ENCODE results near the gene ZNF532.
"Not testable (repeated sequence)": the region's sequence is repeated elsewhere in the genome, so short reads cannot be mapped to it uniquely, and the experiment has no call there.

ZNF532 gene

DNA sequence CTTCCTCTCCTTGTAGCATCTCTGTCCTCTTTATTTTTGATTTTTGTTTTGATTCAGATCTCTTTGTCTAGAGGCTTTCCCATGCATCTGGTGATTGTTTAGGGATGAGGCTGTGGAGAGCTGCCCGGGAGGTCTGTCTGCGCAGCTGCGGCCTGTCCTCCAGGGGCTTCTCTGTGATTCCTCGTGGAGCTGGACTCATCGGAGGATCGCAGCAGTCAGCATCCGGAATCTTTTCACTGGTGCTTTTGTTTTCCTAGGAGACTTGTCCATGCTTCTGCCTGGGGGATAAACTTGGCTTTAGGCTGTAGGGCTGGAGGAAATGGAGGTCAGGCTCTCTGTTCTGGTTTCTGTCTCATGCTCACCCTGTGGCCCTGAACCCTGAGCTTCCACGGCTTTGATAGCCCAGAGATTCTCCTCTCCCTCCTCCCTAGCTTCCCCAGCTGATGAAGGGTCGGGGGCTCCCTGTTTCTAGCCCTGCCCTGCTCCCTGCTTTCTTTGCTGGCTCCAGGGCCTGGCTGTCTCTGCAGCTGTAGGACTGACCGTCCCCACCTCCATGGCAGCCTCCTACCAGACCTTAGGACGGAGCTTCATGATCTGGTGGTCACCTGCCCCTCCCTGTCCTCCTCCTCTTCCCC lies 35.5 kb downstream of the ZNF532 start:
- peaks cover 77% of the 10 kb centered on the region for H3K4me1 Mint-ChIP-seq
- H3K9me3 Mint-ChIP-seq, result no peaks in the 10 kb centered on the region
- H3K27ac Mint-ChIP-seq, result peak overlapping the region; percentile 77
- peak overlapping the region; percentile 8 for H3K4me3 Mint-ChIP-seq
- no peaks in the 10 kb centered on the region for H3K27me3 Mint-ChIP-seq
- H3K36me3 Mint-ChIP-seq, result peaks cover 63% of the 10 kb centered on the region
- no peak for ATAC-seq

DNA sequence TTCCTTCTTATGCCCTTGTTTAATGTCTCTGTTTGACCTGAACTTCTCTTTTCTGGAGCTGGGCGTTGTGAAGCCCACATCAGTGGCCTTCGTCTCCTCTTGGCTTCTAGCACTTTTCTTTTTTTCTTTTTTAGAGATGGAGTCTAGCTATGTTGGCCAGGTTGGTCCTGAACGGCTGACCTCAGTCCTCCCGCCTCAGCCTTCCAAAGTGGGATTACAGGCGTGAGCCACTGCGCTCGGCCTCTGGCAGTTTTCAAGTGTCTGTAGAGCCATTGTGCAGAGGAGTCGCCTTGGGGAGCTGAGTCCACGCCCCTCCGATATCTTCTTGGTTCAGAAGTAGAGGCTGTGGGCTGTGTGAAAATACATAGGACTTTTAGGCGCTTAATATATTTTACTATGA lies 36.5 kb downstream of the ZNF532 start:
- no peaks in the 10 kb centered on the region for H3K27me3 Mint-ChIP-seq
- no peaks in the 10 kb centered on the region for H3K9me3 Mint-ChIP-seq
- peak overlapping the region; percentile 20 for H3K4me3 Mint-ChIP-seq
- peaks cover 72% of the 10 kb centered on the region for H3K4me1 Mint-ChIP-seq
- H3K36me3 Mint-ChIP-seq, result peaks cover 66% of the 10 kb centered on the region
- peak overlapping the region; percentile 77 for H3K27ac Mint-ChIP-seq
- ATAC-seq, result no peak

DNA sequence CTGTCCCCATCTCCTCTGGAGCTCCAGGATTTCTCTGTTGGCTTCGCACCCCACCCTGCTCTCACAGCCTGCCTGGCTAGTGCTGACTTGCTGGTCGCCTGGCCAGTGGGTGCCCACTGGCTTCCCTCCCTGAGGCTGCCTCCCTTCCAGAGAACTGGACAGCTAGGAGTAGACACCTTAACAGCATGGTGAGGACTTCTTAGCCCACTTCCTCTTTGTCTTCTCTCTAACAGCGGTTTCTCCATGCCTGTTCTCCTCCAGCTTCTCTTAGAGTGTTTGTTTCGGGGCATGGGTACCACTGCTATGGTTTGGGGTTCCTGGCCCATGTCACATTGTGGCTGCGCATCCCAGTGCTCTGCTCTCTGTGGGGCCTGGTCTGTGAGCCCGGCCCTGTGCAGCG lies 37.1 kb downstream of the ZNF532 start:
- no peaks in the 10 kb centered on the region for H3K27me3 Mint-ChIP-seq
- no peak for ATAC-seq
- peaks cover 64% of the 10 kb centered on the region for H3K36me3 Mint-ChIP-seq
- H3K27ac Mint-ChIP-seq, result no peak overlapping the region
- no peak overlapping the region for H3K4me3 Mint-ChIP-seq
- no peaks in the 10 kb centered on the region for H3K9me3 Mint-ChIP-seq
- peaks cover 71% of the 10 kb centered on the region for H3K4me1 Mint-ChIP-seq

DNA sequence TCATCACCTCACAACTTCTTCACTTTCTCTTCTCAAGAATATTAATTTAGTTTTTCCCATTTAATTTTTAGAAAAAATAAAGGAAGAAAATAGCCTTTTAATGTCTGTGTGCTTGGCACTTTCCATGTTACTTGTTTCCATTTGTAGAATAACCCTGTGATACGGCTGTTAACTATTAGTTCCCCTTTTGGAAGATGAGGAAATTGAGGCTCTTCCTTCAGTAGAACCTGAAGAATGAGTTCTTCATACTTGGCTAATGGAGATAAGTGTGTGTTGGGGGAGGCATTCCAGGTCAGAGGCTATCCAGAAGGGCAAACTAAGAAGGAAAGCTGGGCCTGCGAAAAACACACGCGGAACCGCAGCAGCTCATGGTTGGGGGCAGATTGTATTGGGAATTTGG lies 38.3 kb downstream of the ZNF532 start:
- ATAC-seq, result no peak
- Mint-ChIP-seq H3K4me3 (no peak overlapping the region), H3K27me3 (no peaks in the 10 kb centered on the region), H3K36me3 (peaks cover 71% of the 10 kb centered on the region), H3K27ac (no peak overlapping the region), H3K4me1 (peaks cover 72% of the 10 kb centered on the region), H3K9me3 (no peaks in the 10 kb centered on the region)

DNA sequence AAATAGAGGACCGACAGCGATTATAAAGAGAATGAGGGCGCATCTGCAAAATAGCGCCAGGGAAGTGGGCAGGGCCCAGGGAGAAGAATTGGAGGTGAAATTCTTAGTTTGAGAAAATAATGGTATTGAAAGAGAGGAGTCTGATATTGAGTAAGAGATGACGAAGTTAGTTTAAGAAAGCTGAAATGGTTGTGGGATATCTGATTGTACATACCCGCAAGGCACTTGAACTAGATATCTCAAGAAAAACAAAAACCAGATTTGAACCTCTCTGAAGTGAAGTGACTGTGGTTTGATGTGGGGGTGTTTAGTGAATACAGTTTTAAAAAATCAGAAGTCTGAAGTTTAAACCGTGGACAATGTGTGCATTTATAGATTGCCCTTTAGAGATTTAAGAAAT lies 38.9 kb downstream of the ZNF532 start:
- H3K9me3 Mint-ChIP-seq, result no peaks in the 10 kb centered on the region
- no peak overlapping the region for H3K4me3 Mint-ChIP-seq
- H3K27me3 Mint-ChIP-seq, result no peaks in the 10 kb centered on the region
- no peak overlapping the region for H3K27ac Mint-ChIP-seq
- ATAC-seq, result no peak
- H3K36me3 Mint-ChIP-seq, result peaks cover 73% of the 10 kb centered on the region
- peaks cover 73% of the 10 kb centered on the region for H3K4me1 Mint-ChIP-seq

DNA sequence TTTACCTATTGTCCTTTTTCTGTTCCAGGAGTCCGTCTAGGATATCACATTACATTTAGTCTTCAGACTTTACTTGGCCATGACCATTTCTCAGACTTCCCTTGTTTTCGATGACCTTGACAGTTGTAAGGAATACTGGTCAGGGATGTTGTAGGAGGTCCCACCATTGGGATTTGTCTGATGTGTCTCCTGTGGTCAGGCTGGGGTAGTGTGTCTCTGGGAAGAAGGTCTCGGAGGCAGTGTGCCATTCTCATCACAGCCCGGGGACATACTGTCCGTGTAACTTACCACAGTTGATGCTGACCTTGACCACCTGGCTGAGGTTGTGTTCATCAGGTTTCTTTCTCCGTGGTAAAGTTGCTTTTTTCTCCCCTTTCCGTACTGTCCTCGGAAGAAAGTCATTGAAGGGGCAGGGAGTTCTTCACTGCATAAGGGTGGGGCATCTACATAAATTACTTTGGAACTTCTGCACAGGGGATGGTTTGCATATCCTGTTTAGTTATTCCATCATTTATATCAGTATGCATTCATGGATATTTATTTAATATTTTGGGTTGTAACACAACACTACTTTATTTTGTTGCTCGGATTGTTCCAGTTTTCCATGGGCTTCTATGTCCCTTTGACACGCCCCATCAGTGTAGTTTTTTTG lies 41.2 kb downstream of the ZNF532 start:
- H3K27ac Mint-ChIP-seq, result no peak overlapping the region
- no peaks in the 10 kb centered on the region for H3K9me3 Mint-ChIP-seq
- no peak overlapping the region for H3K4me3 Mint-ChIP-seq
- H3K27me3 Mint-ChIP-seq, result no peaks in the 10 kb centered on the region
- peaks cover 69% of the 10 kb centered on the region for H3K36me3 Mint-ChIP-seq
- peaks cover 66% of the 10 kb centered on the region for H3K4me1 Mint-ChIP-seq
- ATAC-seq, result no peak

DNA sequence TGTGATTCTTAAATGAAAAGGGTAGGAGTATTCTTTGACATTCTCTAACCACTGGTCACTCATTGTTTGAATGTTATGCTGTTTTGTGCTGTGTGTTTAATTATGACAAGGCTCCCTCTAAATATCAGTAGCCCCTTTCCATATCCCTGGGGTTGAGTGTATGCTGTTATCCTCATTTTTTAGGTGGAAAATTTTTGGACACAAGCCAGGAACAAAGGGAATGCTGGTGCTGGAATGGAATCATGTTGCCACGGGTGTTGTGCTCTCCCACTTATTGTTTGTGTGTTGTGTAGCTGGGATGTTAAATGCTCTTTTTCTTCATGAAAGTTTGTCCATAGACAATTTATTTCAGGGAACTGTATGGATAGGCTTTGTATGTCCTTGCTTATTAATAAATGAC lies 43.3 kb downstream of the ZNF532 start:
- H3K27ac Mint-ChIP-seq, result peak overlapping the region; percentile 75
- no peaks in the 10 kb centered on the region for H3K9me3 Mint-ChIP-seq
- no peaks in the 10 kb centered on the region for H3K27me3 Mint-ChIP-seq
- H3K4me1 Mint-ChIP-seq, result peaks cover 66% of the 10 kb centered on the region
- ATAC-seq, result no peak
- H3K36me3 Mint-ChIP-seq, result peaks cover 75% of the 10 kb centered on the region
- H3K4me3 Mint-ChIP-seq, result no peak overlapping the region

DNA sequence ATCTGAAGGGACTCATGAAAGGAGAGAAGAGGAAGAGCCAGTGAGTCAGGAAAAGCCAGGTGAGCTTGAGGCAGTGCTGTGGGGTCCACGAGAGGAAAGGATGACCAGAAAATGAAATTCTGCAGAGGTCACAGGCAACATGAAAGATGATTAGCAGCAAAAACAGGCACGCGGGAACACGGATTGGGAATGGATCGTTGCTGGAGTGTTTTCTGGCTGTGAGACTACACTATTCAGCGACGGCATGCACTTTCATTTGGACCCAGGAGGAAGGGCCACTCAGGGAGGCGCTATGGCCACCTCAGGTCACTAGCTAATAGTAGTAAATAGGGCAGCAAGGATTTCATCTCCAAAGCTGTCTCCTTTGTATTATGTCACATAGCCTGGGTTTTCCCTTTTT lies 44.8 kb downstream of the ZNF532 start:
- no peak overlapping the region for H3K4me3 Mint-ChIP-seq
- no peaks in the 10 kb centered on the region for H3K9me3 Mint-ChIP-seq
- ATAC-seq, result no peak
- H3K27ac Mint-ChIP-seq, result peak overlapping the region; percentile 28
- peaks cover 65% of the 10 kb centered on the region for H3K36me3 Mint-ChIP-seq
- no peaks in the 10 kb centered on the region for H3K27me3 Mint-ChIP-seq
- peaks cover 72% of the 10 kb centered on the region for H3K4me1 Mint-ChIP-seq

DNA sequence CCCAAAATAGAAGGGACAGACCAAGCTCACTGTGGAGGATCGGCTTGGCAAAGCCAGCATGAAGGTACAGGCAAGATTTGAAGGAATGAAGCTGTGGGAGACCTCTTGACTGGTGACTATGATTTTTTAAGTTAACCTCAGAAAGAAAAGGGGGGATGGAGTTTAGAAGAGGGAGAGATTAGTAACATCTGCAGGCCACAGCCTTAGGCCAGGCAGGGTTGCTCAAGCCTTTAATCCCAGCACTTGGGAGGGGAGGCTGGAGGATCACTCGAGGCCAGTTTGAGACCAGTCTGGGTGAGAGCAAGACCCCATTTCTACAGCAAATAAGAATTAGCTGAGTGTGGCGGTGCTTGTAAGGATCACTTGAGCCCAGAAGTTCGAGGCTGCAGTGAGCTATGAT lies 46.6 kb downstream of the ZNF532 start:
- peak overlapping the region; percentile 69 for H3K27ac Mint-ChIP-seq
- H3K27me3 Mint-ChIP-seq, result no peaks in the 10 kb centered on the region
- no peaks in the 10 kb centered on the region for H3K9me3 Mint-ChIP-seq
- H3K4me1 Mint-ChIP-seq, result peaks cover 77% of the 10 kb centered on the region
- H3K4me3 Mint-ChIP-seq, result no peak overlapping the region
- H3K36me3 Mint-ChIP-seq, result peaks cover 66% of the 10 kb centered on the region
- no peak for ATAC-seq

DNA sequence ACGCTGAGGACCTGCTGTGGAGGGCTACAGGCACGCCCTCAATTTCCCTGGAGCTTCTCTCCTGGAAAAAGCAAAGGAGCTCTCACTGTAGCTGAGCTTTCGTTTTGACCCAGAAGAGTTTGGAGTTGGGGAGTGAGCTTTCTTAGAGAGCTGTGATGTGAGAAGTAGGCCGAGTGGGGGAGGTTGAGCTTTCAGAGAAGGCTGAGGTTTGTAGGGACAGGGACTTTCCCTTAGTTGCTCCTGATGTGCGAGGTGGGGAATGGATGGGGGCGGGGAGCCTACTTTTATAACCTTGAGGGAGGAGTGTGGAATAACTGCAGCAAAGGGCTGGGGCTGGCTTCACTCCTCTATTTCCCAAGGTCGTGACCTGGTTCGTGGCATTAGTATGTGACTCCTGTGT lies 47.1 kb downstream of the ZNF532 start:
- peak overlapping the region; percentile 69 for H3K27ac Mint-ChIP-seq
- H3K36me3 Mint-ChIP-seq, result peaks cover 71% of the 10 kb centered on the region
- H3K4me1 Mint-ChIP-seq, result peaks cover 73% of the 10 kb centered on the region
- H3K9me3 Mint-ChIP-seq, result no peaks in the 10 kb centered on the region
- no peaks in the 10 kb centered on the region for H3K27me3 Mint-ChIP-seq
- H3K4me3 Mint-ChIP-seq, result no peak overlapping the region
- ATAC-seq, result no peak

DNA sequence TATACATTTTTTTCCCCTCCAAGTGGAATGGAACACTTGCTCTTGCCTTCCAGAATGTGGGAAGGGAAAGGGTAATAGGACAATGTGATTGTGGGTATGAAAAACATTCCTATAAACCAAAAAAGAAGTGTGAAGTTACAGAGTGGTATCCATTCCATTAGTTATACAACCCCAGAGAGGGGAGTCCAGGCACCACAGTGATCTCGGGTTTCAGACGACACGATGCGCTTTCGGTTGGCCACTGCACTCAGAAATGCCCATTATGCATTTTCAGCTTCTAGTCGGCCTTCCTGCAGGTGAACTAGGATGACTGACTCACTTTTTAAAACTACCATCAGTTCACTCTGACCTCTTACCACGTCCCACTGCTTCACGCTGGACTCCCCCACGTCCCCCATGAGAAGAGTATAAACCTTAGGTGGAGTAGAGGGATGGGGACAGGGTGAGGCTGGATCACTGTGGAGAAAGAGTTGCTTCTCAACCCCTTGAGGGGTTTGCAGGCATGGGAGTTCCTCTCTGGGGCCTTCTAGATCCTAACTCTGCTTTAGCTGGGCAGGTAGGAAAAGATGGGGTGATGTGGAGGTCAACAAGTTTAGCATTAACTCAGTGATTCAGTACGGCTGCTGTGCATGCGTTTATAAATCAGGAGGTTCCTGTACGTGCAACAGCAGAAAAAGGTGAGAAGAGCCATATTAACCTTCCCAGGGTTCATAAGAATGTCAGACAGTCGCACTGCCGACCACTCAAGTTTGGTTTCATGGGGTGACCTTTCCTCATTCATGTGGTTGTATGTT lies 50.5 kb downstream of the ZNF532 start:
- H3K4me3 Mint-ChIP-seq, result no peak overlapping the region
- H3K27ac Mint-ChIP-seq, result peak overlapping the region; percentile 69
- no peak for ATAC-seq
- H3K4me1 Mint-ChIP-seq, result peaks cover 51% of the 10 kb centered on the region
- H3K27me3 Mint-ChIP-seq, result no peaks in the 10 kb centered on the region
- no peaks in the 10 kb centered on the region for H3K9me3 Mint-ChIP-seq
- peaks cover 85% of the 10 kb centered on the region for H3K36me3 Mint-ChIP-seq

DNA sequence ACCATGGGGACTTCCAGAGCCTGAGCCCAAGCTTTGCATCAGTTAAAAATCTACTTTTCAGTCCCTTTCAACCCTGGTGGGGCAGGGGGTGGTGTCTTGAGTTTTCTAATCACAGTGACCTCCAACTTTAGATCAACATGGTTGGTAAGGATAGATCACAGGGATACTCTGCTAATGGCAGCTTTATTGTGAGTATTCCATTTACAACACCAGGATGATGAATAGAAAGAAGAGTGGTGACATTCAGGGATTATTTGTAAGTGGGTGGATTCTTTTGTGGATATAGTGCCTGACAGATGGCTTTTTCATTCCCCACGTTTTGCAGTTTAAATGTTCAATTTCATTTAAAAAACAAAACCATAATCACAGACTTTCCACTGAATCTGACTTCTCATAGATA lies 51.3 kb downstream of the ZNF532 start:
- peak overlapping the region; percentile 4 for H3K27ac Mint-ChIP-seq
- H3K4me1 Mint-ChIP-seq, result peaks cover 53% of the 10 kb centered on the region
- H3K4me3 Mint-ChIP-seq, result no peak overlapping the region
- no peaks in the 10 kb centered on the region for H3K9me3 Mint-ChIP-seq
- peaks cover 85% of the 10 kb centered on the region for H3K36me3 Mint-ChIP-seq
- no peak for ATAC-seq
- no peaks in the 10 kb centered on the region for H3K27me3 Mint-ChIP-seq

DNA sequence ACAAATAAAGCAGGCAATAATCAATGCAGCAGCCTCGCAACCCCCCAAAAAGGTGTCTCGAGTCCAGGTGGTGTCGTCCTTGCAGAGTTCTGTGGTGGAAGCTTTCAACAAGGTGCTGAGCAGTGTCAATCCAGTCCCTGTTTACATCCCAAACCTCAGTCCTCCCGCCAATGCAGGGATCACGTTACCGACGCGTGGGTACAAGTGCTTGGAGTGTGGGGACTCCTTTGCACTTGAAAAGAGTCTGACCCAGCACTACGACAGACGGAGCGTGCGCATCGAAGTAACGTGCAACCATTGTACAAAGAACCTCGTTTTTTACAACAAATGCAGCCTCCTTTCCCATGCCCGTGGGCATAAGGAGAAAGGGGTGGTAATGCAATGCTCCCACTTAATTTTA lies 55.3 kb downstream of the ZNF532 start:
- Mint-ChIP-seq H3K4me1 (peaks cover 41% of the 10 kb centered on the region), H3K36me3 (peaks cover 94% of the 10 kb centered on the region)
- H3K4me3 Mint-ChIP-seq, H3K9me3 Mint-ChIP-seq, ATAC-seq, H3K27me3 Mint-ChIP-seq, H3K27ac Mint-ChIP-seq: not testable (repeated sequence)

DNA sequence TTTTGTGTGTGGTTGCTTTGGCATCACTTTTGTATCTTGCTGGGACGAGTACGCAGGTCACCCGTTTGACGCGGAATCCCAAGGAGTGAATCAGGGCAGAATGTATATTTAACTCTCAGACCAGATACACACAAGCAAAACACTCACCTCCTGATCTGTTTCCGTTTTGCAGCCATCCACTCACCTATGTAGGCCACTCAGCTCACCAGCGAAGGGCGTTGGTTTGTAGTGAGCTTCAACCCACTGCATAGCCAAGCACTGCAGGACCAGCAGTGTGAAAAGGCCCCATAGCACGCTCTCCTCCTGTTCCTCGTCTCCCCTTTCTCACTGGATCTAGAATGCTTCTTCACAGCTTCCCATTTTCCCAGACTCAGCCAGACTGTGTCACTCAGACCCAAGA lies 58.3 kb downstream of the ZNF532 start:
- Mint-ChIP-seq H3K4me3 (no peak overlapping the region), H3K27me3 (no peaks in the 10 kb centered on the region), H3K36me3 (peaks cover 79% of the 10 kb centered on the region), H3K4me1 (peaks cover 55% of the 10 kb centered on the region), H3K27ac (no peak overlapping the region), H3K9me3 (peaks cover 5% of the 10 kb centered on the region)
- ATAC-seq, result no peak

DNA sequence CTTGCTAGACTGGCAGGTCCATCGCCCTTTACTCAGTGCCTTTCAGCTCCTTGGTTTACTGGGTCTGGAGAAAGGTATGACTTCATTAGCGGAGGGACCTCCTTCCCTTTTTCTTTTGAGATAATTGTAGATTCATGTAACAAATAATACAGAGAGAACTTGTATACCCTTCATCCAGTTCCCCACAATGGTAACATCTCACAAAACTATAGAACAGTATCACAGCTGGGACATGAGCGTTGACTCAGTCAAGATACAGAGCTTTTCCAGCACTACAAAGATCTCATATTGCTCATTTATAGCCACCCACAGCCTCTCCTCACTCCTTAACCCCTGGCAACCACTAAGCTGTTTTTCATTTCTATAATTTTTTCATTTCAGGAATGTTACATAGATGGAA lies 59.8 kb downstream of the ZNF532 start:
- Mint-ChIP-seq H3K36me3 (peaks cover 69% of the 10 kb centered on the region), H3K27me3 (no peaks in the 10 kb centered on the region), H3K4me3 (no peak overlapping the region), H3K27ac (peak overlapping the region; percentile 43), H3K4me1 (peaks cover 68% of the 10 kb centered on the region), H3K9me3 (peaks cover 5% of the 10 kb centered on the region)
- ATAC-seq, result no peak

DNA sequence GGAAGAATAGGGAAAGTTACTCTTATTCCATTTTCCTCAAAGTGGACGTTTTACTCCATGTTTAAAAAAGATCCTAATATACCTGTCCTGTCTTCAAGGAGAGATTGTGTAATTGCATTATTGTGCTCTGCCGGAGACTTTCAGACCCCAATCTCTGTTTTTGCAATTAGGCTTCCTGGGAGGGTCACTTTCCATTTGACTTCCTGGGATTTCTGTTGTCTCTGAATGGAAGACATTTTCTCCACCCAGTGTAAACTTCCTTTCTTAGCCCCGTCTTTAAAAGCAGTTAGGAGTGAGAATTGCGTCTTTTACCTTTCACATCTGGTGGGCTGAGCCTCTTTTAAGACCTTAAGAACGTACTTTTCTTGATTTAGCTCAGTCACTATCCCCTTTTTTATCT lies 63.0 kb downstream of the ZNF532 start:
- no peak overlapping the region for H3K4me3 Mint-ChIP-seq
- ATAC-seq, result no peak
- H3K27me3 Mint-ChIP-seq, result no peaks in the 10 kb centered on the region
- no peak overlapping the region for H3K27ac Mint-ChIP-seq
- peaks cover 58% of the 10 kb centered on the region for H3K4me1 Mint-ChIP-seq
- peaks cover 5% of the 10 kb centered on the region for H3K9me3 Mint-ChIP-seq
- peaks cover 51% of the 10 kb centered on the region for H3K36me3 Mint-ChIP-seq
